ENCODE results near the gene ANKRD13A.

Gene ANKRD13A

GRCh38 chr12:109998904-109999648, at the start of gene ANKRD13A:
TSS of gene ANKRD13A (plus strand) at chr12:109999430. CDS start at chr12:109999689, 259 bp downstream.
- DNase-seq: peak; percentile 90

- DNase-seq: no peak
Observed at GRCh38 chr12:109950625-109951024, 48.6 kb upstream of the ANKRD13A start.

GRCh38 chr12:109951136-109951535, 48.1 kb upstream of the ANKRD13A start:
- no peak for DNase-seq

- no peak for DNase-seq
Observed at GRCh38 chr12:109951751-109952150, 47.5 kb upstream of the ANKRD13A start.

GRCh38 chr12:109952160-109952858, 46.9 kb upstream of the ANKRD13A start:
- no peak for DNase-seq

- no peak for DNase-seq
Observed at GRCh38 chr12:109952873-109953272, 46.4 kb upstream of the ANKRD13A start.

GRCh38 chr12:109953656-109954055, 45.6 kb upstream of the ANKRD13A start:
- no peak for DNase-seq

GRCh38 chr12:109958374-109958773, 40.9 kb upstream of the ANKRD13A start:
- DNase-seq: no peak

GRCh38 chr12:109959411-109960093, 39.7 kb upstream of the ANKRD13A start:
- no peak for DNase-seq

- no peak for DNase-seq
Observed at GRCh38 chr12:109961201-109961600, 38.0 kb upstream of the ANKRD13A start.

- DNase-seq: no peak
Observed at GRCh38 chr12:109961612-109962011, 37.6 kb upstream of the ANKRD13A start.

- DNase-seq: no peak
Observed at GRCh38 chr12:109962398-109962797, 36.8 kb upstream of the ANKRD13A start.

- DNase-seq: no peak
Observed at GRCh38 chr12:109963330-109963729, 35.9 kb upstream of the ANKRD13A start.

- no peak for DNase-seq
Observed at GRCh38 chr12:109963743-109964429, 35.3 kb upstream of the ANKRD13A start.

GRCh38 chr12:109966546-109966945, 32.7 kb upstream of the ANKRD13A start:
- DNase-seq: no peak

- DNase-seq: no peak
Observed at GRCh38 chr12:109967383-109968031, 31.7 kb upstream of the ANKRD13A start.

GRCh38 chr12:109968032-109968420, 31.2 kb upstream of the ANKRD13A start:
- DNase-seq: no peak

GRCh38 chr12:109968801-109969200, 30.4 kb upstream of the ANKRD13A start:
- DNase-seq: no peak

- DNase-seq: no peak
Observed at GRCh38 chr12:109972821-109973220, 26.4 kb upstream of the ANKRD13A start.

GRCh38 chr12:109981311-109981710, 17.9 kb upstream of the ANKRD13A start:
- DNase-seq: peak; percentile 52

- DNase-seq: no peak
Observed at GRCh38 chr12:109982210-109982609, 17.0 kb upstream of the ANKRD13A start.

GRCh38 chr12:109983432-109984142, 15.6 kb upstream of the ANKRD13A start:
- DNase-seq: no peak

Measured in CD4-positive, alpha-beta T cell treated with Interleukin-17A for 4 hours (primary cell).